Ishikawa (cell line): ENCODE results near the gene GATC.

ENCODE experiments used
- CEBPB ChIP-seq: IDR thresholded peaks from 2 replicates; pipeline ENCODE4 v1.6.1; 2012
- CREB1 ChIP-seq: IDR thresholded peaks from 2 replicates; pipeline ENCODE4 v1.6.1; 2012; ENCODE audit warnings: low read depth
- EGR1 ChIP-seq: IDR thresholded peaks from 2 replicates; pipeline ENCODE4 v1.6.1; 2012
- EP300 ChIP-seq: IDR thresholded peaks from 2 replicates; pipeline ENCODE4 v1.6.1; 2012; ENCODE audit warnings: borderline replicate concordance
- FOXM1 ChIP-seq: IDR thresholded peaks from 2 replicates; pipeline ENCODE4 v1.6.1; 2012; ENCODE audit warnings: low read depth, borderline replicate concordance
- NFIC ChIP-seq: IDR thresholded peaks from 2 replicates; pipeline ENCODE4 v1.6.1; 2012
- RAD21 ChIP-seq: IDR thresholded peaks from 2 replicates; pipeline ENCODE4 v1.6.1; 2012; ENCODE audit warnings: low read depth
- TAF1 ChIP-seq: IDR thresholded peaks from 2 replicates; pipeline ENCODE4 v1.6.1; 2012; ENCODE audit warnings: low read depth, mild to moderate bottlenecking
- TCF12 ChIP-seq: IDR thresholded peaks from 2 replicates; pipeline ENCODE4 v1.6.1; 2012; ENCODE audit warnings: low read depth
- TEAD4 ChIP-seq: IDR thresholded peaks from 2 replicates; pipeline ENCODE4 v1.6.1; 2012
- YY1 ChIP-seq: IDR thresholded peaks from 2 replicates; pipeline ENCODE4 v1.6.1; 2012; ENCODE audit warnings: low read depth
- ZBTB7A ChIP-seq: IDR thresholded peaks from 2 replicates; pipeline ENCODE4 v1.6.1; 2012; ENCODE audit warnings: low read depth
- TF ChIP-seq, protein P1 (sequence below): IDR thresholded peaks from 2 replicates; pipeline ENCODE4 v1.6.1; 2012; ENCODE audit warnings: low read depth, mild to moderate bottlenecking
- TF ChIP-seq, protein P2 (sequence below): IDR thresholded peaks from 2 replicates; pipeline ENCODE4 v1.6.1; 2012
- TF ChIP-seq, protein P3 (sequence below): IDR thresholded peaks from 2 replicates; pipeline ENCODE4 v1.6.1; 2012

GATC gene

DNA sequence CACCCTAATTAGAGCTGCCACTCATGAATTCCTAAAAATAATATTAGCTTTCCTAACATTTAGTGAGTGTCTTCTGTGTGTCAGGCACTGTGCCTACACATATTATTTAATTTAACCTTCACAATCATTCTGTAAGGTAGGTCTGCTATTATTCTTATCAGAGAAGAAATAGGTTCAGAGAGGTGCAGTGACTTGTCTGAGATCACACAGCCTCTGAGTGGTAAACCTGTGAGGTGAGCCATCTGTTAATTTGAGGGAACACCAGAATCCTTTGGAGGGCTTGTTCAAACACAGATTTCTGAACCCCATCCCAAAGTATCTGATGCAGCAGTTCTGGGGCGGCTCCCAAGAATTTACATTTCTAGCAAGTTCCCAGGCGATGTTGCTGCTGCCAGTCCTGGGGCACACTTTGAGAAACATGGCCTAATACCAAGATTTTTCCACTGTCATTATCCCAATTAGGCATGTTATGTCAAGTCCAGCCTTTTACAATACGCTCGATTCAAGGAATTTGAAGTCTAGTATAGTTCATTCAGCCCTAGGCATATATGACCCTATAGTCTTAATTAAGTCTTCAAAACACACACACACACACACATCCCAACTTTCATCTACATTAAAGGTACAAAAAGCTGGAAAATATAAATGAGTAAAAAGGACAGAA is 28.2 kb upstream of the GATC start:
- TF ChIP-seq EP300, result no peak
- TF ChIP-seq NFIC, result no peak
- no peak for TF ChIP-seq FOXM1
- TF ChIP-seq, protein P1, sequence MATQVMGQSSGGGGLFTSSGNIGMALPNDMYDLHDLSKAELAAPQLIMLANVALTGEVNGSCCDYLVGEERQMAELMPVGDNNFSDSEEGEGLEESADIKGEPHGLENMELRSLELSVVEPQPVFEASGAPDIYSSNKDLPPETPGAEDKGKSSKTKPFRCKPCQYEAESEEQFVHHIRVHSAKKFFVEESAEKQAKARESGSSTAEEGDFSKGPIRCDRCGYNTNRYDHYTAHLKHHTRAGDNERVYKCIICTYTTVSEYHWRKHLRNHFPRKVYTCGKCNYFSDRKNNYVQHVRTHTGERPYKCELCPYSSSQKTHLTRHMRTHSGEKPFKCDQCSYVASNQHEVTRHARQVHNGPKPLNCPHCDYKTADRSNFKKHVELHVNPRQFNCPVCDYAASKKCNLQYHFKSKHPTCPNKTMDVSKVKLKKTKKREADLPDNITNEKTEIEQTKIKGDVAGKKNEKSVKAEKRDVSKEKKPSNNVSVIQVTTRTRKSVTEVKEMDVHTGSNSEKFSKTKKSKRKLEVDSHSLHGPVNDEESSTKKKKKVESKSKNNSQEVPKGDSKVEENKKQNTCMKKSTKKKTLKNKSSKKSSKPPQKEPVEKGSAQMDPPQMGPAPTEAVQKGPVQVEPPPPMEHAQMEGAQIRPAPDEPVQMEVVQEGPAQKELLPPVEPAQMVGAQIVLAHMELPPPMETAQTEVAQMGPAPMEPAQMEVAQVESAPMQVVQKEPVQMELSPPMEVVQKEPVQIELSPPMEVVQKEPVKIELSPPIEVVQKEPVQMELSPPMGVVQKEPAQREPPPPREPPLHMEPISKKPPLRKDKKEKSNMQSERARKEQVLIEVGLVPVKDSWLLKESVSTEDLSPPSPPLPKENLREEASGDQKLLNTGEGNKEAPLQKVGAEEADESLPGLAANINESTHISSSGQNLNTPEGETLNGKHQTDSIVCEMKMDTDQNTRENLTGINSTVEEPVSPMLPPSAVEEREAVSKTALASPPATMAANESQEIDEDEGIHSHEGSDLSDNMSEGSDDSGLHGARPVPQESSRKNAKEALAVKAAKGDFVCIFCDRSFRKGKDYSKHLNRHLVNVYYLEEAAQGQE, result no peak
- no peak for TF ChIP-seq RAD21
- TF ChIP-seq EGR1, result no peak
- TF ChIP-seq YY1, result no peak
- no peak for TF ChIP-seq CEBPB
- TF ChIP-seq, protein P2, sequence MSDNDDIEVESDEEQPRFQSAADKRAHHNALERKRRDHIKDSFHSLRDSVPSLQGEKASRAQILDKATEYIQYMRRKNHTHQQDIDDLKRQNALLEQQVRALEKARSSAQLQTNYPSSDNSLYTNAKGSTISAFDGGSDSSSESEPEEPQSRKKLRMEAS, result no peak
- TF ChIP-seq CREB1, result no peak
- TF ChIP-seq TAF1, result no peak
- TF ChIP-seq TCF12, result no peak

DNA sequence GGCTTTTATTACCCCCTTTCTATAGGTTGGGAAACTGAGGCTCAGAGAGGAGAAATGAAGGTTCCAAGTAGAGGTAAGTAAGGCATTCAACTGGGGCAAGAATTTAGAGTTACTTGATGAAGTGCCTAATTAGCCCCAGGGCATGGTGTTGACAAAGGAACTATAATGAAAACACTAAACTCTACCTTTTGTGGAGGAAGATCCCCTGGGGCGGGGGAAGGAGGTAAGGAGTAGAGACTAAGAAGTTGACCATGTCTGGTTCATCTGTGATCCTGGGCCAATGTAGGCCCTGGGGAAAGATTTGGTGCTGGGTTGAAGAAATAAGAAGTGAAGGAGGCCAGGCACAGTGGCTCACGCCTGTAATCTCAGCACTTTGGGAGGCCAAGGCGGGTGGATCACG is 24.5 kb upstream of the GATC start:
- TF ChIP-seq, protein P2, result no peak
- no peak for TF ChIP-seq TCF12
- no peak for TF ChIP-seq EGR1
- TF ChIP-seq YY1, result no peak
- TF ChIP-seq FOXM1, result no peak

DNA sequence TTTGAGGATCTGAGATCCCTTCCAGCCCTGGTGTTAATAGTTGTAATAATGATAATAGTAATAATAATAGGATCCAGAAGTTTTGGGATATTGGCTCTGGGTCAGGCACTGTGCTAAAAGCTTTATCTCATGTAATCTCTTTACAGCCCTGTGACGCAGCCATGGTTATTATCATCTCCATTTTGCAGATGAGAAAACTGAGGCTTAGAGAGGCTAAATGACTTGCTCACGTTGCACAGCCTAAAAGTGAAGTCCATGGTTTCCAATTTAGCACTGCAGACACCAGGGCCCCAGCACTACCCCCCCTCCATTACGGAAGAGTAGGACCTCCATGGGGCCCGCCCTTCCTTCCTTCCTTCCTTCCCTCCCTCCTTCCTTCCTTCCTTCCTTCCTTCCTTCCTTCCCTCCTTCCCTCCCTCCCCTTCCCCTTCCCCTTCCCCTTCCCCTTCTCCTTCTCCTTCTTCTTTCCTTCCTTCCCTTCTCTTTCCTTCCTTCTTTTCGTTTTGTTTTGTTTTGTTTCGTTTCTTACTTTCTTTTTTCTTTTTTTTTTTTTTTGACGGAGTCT is 23.3 kb upstream of the GATC start:
- TF ChIP-seq NFIC (no peak), EP300 (no peak)
- TF ChIP-seq, protein P1, result no peak

DNA sequence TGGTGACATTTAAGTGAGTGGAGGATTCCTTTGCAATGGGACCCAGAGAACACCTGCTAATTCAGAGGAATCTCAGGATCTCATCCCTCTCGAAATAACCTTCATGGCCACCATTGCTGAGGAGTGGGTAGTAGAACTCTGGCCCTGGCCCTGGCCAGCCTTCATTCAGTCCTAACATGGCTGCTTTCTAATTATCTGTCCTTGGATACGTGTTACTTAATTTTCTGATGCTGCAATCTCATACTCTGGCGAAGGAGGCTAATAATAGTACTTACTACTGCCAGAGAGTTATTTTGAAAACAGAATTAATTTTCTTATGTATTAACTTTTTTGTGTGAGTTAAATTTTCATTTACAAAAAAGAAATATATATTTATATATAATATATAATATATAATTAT is 20.4 kb upstream of the GATC start:
- TF ChIP-seq YY1, result no peak
- no peak for TF ChIP-seq RAD21
- TF ChIP-seq EGR1, result no peak
- TF ChIP-seq FOXM1, result no peak
- TF ChIP-seq NFIC, result no peak
- TF ChIP-seq, protein P3, sequence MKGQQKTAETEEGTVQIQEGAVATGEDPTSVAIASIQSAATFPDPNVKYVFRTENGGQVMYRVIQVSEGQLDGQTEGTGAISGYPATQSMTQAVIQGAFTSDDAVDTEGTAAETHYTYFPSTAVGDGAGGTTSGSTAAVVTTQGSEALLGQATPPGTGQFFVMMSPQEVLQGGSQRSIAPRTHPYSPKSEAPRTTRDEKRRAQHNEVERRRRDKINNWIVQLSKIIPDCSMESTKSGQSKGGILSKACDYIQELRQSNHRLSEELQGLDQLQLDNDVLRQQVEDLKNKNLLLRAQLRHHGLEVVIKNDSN, result no peak
- no peak for TF ChIP-seq TAF1
- no peak for TF ChIP-seq CEBPB
- no peak for TF ChIP-seq TCF12
- no peak for TF ChIP-seq TEAD4
- TF ChIP-seq ZBTB7A, result no peak
- TF ChIP-seq, protein P2, result no peak
- TF ChIP-seq, protein P1, result no peak
- TF ChIP-seq CREB1, result no peak
- no peak for TF ChIP-seq EP300
